ENCODE results near the gene STEAP4.

DNA sequence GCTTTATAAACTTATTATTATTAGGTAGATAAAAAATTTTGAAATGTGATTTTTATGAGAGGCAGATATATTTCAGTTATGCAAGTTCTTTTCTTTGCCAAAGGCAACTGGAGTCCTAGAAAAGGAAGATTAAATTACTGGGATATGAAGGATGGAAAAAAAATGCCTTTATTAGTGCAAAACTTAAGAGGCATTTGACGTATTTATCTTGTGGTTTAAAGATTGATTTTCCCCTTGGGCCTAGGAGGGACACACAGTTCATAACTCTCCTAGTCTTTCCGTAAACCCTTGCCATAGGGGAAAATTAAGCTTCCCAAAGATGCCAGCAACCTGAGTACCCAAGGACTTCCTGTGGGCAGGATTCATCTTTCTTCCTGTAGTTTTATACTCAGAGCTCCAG lies 3.1 kb upstream of the STEAP4 start:
- TF ChIP-seq NR2F6 (IDR thresholded peaks at IDR 0.05) (no peak), NR2F6 (CRISPR knock-in tag; IDR thresholded peaks at IDR 0.05) (no peak), ARNTL (CRISPR knock-in tag; IDR thresholded peaks at IDR 0.05) (no peak), ZNF781 (CRISPR knock-in tag; IDR thresholded peaks at IDR 0.05; ENCODE audit: borderline replicate concordance, not compliant biosample characterization) (no peak), CBX2 (IDR thresholded peaks at IDR 0.05; ENCODE audit: low read depth, low read length) (no peak), CBX2 (CRISPR knock-in tag; IDR thresholded peaks at IDR 0.05; ENCODE audit: low read depth) (no peak), EHMT2 (IDR thresholded peaks at IDR 0.05; ENCODE audit: borderline replicate concordance, low read depth, low read length) (no peak), BHLHE40 (IDR thresholded peaks at IDR 0.05; ENCODE audit: low read length) (no peak), MAX (IDR thresholded peaks at IDR 0.05) (no peak), USF2 (IDR thresholded peaks at IDR 0.05; ENCODE audit: low read depth, low read length) (no peak), USF2 (CRISPR knock-in tag; IDR thresholded peaks at IDR 0.05; ENCODE audit: borderline replicate concordance) (no peak), ZNF530 (CRISPR knock-in tag; IDR thresholded peaks at IDR 0.05; ENCODE audit: low read depth) (no peak)
- TF ChIP-seq, protein P1, sequence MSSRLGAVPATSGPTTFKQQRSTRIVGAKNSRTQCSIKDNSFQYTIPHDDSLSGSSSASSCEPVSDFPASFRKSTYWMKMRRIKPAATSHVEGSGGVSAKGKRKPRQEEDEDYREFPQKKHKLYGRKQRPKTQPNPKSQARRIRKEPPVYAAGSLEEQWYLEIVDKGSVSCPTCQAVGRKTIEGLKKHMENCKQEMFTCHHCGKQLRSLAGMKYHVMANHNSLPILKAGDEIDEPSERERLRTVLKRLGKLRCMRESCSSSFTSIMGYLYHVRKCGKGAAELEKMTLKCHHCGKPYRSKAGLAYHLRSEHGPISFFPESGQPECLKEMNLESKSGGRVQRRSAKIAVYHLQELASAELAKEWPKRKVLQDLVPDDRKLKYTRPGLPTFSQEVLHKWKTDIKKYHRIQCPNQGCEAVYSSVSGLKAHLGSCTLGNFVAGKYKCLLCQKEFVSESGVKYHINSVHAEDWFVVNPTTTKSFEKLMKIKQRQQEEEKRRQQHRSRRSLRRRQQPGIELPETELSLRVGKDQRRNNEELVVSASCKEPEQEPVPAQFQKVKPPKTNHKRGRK (CRISPR knock-in tag; IDR thresholded peaks at IDR 0.05), result no peak
